ENCODE results near the gene FAM83C.
"Not testable (repeated sequence)": the region's sequence is repeated elsewhere in the genome, so short reads cannot be mapped to it uniquely, and the experiment has no call there.

FAM83C gene

GRCh38 chr20:35267092-35267491, 25.1 kb downstream of the FAM83C start:
- DNase-seq (ENCODE audit: low read depth, low spot score) = no peak

- no peak for DNase-seq (ENCODE audit: low read depth, low spot score)
Observed at GRCh38 chr20:35264755-35265154, 27.5 kb downstream of the FAM83C start.

- DNase-seq (ENCODE audit: low read depth, low spot score) = no peak
Observed at GRCh38 chr20:35263532-35264341, 28.5 kb downstream of the FAM83C start.

DNA sequence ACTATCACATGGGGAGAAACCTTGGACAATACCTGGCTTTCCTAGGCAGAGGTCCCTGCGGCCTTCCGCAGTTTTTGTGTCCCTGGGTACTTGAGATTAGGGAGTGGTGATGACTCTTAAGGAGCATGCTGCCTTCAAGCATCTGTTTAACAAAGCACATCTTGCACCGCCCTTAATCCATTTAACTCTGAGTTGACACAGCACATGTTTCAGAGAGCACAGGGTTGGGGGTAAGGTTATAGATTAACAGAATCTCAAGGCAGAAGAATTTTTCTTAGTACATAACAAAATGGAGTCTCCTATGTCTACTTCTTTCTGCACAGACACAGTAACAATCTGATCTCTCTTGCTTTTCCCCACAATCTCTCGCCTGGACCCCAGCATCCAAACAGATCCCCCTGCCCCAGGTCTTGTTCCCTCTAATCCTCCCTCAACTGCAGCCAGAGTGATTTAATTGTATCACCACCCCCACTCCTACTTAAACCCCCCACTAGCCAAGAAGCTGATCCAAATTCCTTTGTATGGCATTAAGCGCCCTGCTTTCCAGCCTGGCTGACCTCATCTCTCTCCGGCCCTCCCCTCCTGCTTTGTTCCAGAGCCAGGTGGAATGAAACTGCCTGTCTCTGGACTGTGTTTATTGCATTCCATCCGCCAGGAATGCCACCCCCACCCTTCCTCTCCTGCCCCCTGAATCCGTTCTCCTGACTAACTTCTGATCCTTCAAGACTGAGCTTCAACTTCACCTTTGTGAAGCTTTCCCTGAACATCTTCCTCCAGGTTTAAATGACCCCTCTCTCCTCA, 29.3 kb downstream of the FAM83C start:
- not testable (repeated sequence) for DNase-seq (ENCODE audit: low read depth, low spot score)

- not testable (repeated sequence) for DNase-seq (ENCODE audit: low read depth, low spot score)
Observed at GRCh38 chr20:35262321-35262720, 29.9 kb downstream of the FAM83C start.

GRCh38 chr20:35260426-35260825, 31.8 kb downstream of the FAM83C start:
- DNase-seq (ENCODE audit: low read depth, low spot score) = no peak

- DNase-seq (ENCODE audit: low read depth, low spot score) = no peak
Observed at GRCh38 chr20:35257175-35257909, 34.9 kb downstream of the FAM83C start.

DNA sequence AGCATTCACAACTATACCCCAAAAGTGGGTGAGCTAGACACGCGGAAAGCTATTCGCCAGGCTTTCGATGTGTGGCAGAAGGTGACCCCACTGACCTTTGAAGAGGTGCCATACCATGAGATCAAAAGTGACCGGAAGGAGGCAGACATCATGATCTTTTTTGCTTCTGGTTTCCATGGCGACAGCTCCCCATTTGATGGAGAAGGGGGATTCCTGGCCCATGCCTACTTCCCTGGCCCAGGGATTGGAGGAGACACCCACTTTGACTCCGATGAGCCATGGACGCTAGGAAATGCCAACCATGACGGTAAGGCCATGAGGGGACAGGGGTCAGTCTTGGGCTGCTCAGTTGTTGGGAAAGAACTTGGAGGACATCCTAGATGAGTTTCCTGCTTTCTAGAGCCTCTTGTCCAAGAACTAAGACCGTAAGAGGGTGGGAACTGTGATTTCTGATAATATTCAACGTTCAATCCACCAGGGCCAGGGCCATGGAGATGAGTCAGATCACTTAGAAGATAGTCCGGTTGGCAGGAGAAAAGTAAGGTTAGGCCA, 37.7 kb downstream of the FAM83C start:
- DNase-seq (ENCODE audit: low read depth, low spot score) = no peak

DNA sequence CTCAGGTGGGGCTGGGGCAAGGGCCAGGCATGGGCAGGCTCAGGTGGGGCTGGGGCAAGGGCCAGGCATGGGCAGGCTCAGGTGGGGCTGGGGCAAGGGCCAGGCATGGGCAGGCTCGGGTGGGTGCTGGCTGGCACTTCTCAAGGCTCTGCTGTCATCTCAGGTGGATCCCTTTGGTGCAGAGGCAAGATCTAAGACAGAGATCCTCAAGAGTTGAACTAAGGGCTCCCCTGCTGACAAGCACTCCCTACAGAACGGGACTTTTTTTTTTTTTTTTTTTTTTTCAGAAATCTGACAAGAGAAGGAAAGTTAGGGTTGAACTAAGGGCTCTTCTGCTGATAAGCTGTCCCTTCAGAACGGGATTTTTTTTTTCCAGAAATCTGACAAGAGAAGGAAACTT, 39.2 kb downstream of the FAM83C start:
- no peak for DNase-seq (ENCODE audit: low read depth, low spot score)

DNA sequence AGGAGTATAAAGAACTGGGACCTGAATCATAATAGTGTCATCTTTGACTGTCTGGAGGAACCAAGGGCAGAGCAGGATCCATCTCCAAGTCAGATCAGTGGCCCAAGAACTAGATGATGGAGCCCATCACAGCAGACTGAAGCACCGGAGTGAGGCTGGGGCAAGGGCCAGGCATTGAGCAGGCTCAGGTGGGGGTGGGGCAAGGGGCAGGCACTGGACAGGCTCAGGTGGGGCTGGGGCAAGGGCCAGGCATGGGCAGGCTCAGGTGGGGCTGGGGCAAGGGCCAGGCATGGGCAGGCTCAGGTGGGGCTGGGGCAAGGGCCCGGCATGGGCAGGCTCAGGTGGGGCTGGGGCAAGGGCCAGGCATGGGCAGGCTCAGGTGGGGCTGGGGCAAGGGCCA, 39.6 kb downstream of the FAM83C start:
- DNase-seq (ENCODE audit: low read depth, low spot score) = not testable (repeated sequence)

- DNase-seq (ENCODE audit: low read depth, low spot score) = no peak
Observed at GRCh38 chr20:35252037-35252461, 40.2 kb downstream of the FAM83C start.

GRCh38 chr20:35251613-35251940, 40.6 kb downstream of the FAM83C start:
- DNase-seq (ENCODE audit: low read depth, low spot score) = no peak

DNA sequence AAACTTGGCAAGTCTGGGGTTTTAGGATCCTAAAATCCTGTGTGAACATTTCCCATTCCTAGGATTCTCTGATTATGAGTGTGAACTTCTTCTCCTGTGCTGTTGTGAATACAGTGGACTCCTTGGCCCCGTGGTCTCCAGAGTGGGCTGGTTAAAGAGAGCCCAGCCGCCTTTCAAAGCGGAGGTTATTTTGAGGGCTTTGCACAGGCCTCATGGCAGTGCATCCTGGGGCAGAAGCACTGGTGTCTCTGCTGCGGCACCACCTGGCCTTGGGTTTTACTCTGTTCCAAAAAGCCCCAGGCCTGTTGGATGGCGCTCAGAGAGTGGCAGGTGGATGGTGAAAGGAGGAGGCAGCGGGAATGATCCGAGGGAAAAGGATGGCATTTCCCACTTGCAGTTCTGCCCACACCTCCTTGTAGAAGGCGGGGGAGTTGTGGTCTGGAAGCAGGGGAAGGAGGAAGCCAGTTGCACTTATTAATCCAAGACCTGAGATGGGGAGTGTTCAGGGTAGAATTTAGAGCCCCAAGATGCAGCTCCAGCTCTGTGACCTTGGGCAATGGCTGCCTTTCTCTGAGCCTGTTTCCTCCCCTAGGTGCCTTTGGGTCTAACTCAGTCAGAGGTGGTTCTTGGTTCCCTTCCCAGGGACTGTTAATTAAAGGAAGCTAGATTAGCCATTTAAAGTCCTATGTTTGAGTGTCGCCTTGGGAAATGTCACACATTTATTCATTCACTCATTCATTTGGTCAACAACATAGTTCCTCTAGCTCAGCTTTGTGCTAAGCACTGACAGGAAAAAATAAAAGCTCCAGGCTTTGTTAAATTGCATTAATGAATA, 43.4 kb downstream of the FAM83C start:
- no peak for DNase-seq (ENCODE audit: low read depth, low spot score)

DNA sequence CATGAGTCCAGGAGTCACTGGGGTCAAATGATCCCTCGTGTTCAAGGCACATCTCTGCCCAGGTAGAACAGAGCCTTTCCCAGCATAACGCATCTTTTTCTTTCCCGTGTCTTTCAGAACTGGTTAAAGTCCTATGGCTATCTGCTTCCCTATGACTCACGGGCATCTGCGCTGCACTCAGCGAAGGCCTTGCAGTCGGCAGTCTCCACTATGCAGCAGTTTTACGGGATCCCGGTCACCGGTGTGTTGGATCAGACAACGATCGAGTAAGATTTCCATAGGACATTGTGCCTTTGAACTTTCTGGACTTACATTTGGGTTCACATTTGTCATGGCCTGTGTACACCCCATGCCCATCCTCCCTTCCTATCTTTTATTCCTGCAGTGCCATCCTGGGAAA, 45.5 kb downstream of the FAM83C start:
- DNase-seq (ENCODE audit: low read depth, low spot score) = no peak

DNA sequence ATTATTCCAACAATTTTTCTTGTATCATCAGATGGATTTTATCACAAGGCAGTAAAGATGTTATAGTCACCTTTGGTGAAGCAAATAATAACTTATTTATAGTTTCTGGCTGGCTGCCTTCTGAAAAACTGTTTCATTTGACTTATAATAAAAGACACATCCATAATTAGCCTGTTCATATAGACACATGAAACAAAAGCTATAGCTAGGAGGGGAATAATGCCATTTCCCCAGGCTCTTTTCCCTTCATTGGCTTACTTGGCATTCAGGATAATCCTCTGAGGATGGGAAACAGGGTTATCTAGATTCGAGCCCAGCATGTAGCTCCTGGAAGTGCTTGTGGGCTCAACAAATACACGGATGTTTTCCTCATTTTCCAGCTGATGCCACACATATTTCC, 48.2 kb downstream of the FAM83C start:
- no peak for DNase-seq (ENCODE audit: low read depth, low spot score)

DNA sequence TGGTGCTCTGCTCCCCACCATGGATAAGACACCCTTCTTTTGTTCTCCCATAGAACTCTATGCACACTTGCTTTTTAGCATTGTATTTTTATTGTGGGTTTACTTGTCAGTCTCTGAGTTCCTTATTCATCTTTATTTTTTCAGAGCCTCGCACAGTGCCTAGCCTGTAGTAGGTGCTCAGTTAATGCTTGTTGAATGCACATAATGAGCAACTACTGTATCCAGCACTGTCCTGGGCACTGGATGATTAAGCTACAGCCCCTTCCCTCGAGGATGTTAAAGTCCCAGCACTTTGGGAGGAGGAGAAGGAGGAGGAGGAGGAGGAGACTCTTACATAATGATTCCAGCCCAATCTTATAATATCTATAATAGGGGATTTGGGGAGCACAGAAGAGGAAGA, 48.9 kb downstream of the FAM83C start:
- no peak for DNase-seq (ENCODE audit: low read depth, low spot score)

DNA sequence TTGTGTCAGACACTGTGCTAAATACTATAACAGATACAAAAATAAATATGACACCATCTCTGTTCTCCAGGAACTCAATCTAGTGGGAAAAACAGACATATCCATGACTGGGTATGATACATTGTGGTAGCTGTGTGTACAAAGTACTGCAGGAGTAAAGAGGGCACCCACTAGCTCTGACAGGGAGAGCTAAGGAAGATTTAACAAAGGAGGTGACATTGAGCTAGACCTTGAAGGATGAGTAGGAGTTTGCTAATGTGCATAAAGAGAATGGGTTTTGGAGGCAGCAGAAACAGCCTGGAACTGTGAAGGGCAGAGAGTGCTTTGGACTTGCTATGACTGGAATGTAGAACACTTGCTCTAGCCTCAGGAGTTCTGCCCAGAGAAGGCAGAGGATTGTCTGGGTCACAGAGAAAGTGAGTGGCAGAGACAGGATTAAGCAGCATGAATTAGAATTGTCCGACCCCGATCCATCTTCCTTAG, 51.4 kb downstream of the FAM83C start:
- no peak for DNase-seq (ENCODE audit: low read depth, low spot score)

- no peak for DNase-seq (ENCODE audit: low read depth, low spot score)
Observed at GRCh38 chr20:35240083-35240810, 52.0 kb downstream of the FAM83C start.

DNA sequence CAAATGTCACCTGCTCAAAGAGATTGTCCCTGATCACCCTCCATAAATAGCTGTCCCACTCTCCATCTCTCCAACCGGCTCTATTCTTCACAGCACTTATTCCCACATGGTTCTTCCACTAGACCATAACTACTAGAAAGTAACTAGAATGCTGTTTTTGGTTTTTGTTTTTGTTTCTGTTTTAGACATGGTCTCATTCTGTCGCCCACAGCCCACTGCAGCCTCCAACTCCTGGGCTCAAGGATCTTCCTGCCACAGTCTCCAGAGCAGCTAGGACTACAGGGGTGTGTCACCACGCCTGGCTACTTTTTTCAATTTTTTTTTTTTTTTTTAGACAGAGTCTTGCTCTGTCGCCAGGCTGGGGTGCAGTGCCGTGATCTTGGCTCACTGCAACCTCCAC, 53.5 kb downstream of the FAM83C start:
- DNase-seq (ENCODE audit: low read depth, low spot score) = no peak

- no peak for DNase-seq (ENCODE audit: low read depth, low spot score)
Observed at GRCh38 chr20:35238170-35238569, 54.1 kb downstream of the FAM83C start.
